Activated CD8-positive, alpha-beta memory T cell treated with anti-CD3 and anti-CD28 coated beads, Interleukin-2, amount 10 ng/mL, durations not matched to agents 7 days and 5 days (primary cell): Measurements from ENCODE around the gene PARP8. TPM values are rescaled to one million over a fixed set of nuclear protein-coding genes. Genes with fewer than 3 reads are reported as not detected.

ENCODE experiments used
- ATAC-seq: fragments of 150-1000 bp; cut with Tn5 transposase; one replicate; pipeline ENCODE4 v1.10.0; 2021; ENCODE audit warnings: moderate library complexity
- CTCF ChIA-PET: fragments of 350-600 bp; sonication (Branson Sonifier 250); formaldehyde crosslinking; loops from one replicate; lab custom pipeline; 2021; ENCODE audit warnings: antibody characterized with exemption; lab: Charles Lee
- DNase-seq: peaks from one replicate; pipeline ENCODE4 v3.0.0-alpha.2; 2020
- H3K27ac Mint-ChIP-seq: one replicate; pipeline ENCODE4 v1.8.0; 2021; ENCODE audit warnings: mild to moderate bottlenecking, mixed read lengths
- H3K27me3 Mint-ChIP-seq: one replicate; pipeline ENCODE4 v1.8.0; 2021; ENCODE audit warnings: mixed read lengths
- H3K36me3 Mint-ChIP-seq: one replicate; pipeline ENCODE4 v1.8.0; 2021; ENCODE audit warnings: mild to moderate bottlenecking, mixed read lengths
- H3K4me1 Mint-ChIP-seq: one replicate; pipeline ENCODE4 v1.8.0; 2021; ENCODE audit warnings: mixed read lengths
- H3K4me3 Mint-ChIP-seq: one replicate; pipeline ENCODE4 v1.8.0; 2021; ENCODE audit warnings: mild to moderate bottlenecking, moderate library complexity, mixed read lengths
- H3K9me3 Mint-ChIP-seq: one replicate; pipeline ENCODE4 v1.8.0; 2022; ENCODE audit warnings: low read depth, mixed read lengths
- total RNA-seq, 2 experiments: library from RNA; stranded (reverse); gene quantifications; one replicate each; pipeline ENCODE4 v1.2.3, GENCODE V29; 2021

Gene PARP8
- total RNA-seq, 2 experiments from 2014 or later = 79.8 to 128 TPM

DNA sequence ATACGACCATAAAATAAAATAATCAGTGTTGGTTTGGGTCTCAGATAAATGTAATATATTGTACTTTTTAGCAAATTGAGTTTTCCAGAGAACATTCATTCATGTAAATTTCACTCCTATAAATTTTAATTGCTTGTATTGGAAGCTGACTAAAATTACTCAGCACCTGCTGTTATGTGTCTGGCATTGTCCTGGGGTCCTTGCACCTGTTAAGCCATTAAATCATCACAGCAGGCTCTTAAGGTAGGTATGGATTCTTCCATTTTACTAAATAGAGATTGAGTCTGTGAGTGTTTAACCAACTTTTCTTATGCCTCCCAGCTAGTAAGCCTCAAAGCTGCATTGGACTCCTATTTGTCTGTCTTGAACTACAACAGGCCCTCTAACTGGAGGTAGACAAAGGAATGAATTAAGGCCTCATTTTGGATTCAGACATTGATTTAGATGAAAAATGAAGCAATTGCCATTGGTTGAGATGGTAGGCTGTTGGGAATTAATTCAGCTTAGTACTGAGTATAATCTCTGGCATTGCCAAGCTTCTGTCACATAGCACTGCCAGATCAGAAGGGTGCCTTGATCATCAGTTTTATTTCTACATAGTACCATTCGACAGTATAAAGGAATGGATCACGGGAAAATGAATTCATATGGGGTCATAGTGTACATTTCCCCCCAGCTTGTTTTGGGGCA lies 78.9 kb downstream of the PARP8 start:
- Mint-ChIP-seq H3K4me1 (peaks cover 66% of the 10 kb centered on the region), H3K36me3 (peaks cover 19% of the 10 kb centered on the region), H3K4me3 (peak overlapping the region; percentile 82), H3K27ac (peak overlapping the region; percentile 83), H3K27me3 (no peaks in the 10 kb centered on the region), H3K9me3 (peaks cover 2% of the 10 kb centered on the region)
- no peak for DNase-seq
- CTCF ChIA-PET = interaction anchor here (0.6 kb wide), 1 partner anchor 73 kb away, joined by 4 read pairs; no protein-coding TSS in a partner anchor
- ATAC-seq = no peak

DNA sequence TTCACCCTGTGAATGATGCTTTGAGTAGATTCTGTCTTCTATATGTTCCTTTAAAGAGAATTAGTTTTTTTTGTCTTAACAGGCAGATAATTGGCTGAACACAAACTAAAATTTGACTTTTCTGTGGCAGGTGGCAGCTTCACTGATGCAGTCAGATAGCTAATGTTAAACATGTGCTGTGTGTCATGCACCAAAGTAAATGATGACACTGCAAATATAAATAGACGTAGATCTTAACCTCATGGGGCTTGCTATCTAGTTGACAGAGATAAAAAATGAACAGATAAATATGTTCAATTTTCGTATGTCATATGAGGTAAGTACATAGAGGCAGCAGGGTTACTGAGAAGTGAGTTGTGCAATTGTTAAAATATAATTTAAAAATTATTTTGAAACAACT lies 82.7 kb downstream of the PARP8 start:
- peaks cover 22% of the 10 kb centered on the region for H3K36me3 Mint-ChIP-seq
- no peak for DNase-seq
- no peak for ATAC-seq
- CTCF ChIA-PET = interaction anchor here (1.4 kb wide), 2 partner anchors 39 to 308 kb away, joined by 3 read pairs; partner anchors contain the start of gene EMB
- peaks cover 56% of the 10 kb centered on the region for H3K4me1 Mint-ChIP-seq
- peaks cover 2% of the 10 kb centered on the region for H3K9me3 Mint-ChIP-seq
- no peaks in the 10 kb centered on the region for H3K27me3 Mint-ChIP-seq
- H3K27ac Mint-ChIP-seq = peak overlapping the region; percentile 75
- H3K4me3 Mint-ChIP-seq = peak overlapping the region; percentile 6

DNA sequence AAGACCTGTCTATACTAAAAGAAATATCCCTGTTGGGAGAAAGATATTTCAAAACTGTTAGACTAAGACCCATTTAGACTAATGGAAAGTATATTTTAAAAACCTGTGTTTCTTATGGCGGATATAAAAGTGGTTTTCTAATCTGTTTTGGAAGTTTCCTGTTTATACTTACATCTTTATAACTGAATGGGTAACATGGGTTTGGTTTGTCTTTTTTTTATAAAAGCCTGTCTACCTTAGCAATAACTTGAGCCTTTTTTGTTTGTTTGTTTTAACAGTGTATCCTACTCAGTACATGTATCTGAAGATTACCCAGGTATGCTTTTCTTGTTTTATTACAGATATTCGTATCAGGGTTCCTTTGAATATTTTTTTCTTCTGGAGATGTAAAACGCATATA lies 83.4 kb downstream of the PARP8 start:
- CTCF ChIA-PET = no interaction called here
- peaks cover 23% of the 10 kb centered on the region for H3K36me3 Mint-ChIP-seq
- no peaks in the 10 kb centered on the region for H3K27me3 Mint-ChIP-seq
- no peak for ATAC-seq
- peak overlapping the region; percentile 28 for H3K4me3 Mint-ChIP-seq
- peaks cover 2% of the 10 kb centered on the region for H3K9me3 Mint-ChIP-seq
- H3K27ac Mint-ChIP-seq = peak overlapping the region; percentile 80
- H3K4me1 Mint-ChIP-seq = peaks cover 51% of the 10 kb centered on the region
- no peak for DNase-seq

DNA sequence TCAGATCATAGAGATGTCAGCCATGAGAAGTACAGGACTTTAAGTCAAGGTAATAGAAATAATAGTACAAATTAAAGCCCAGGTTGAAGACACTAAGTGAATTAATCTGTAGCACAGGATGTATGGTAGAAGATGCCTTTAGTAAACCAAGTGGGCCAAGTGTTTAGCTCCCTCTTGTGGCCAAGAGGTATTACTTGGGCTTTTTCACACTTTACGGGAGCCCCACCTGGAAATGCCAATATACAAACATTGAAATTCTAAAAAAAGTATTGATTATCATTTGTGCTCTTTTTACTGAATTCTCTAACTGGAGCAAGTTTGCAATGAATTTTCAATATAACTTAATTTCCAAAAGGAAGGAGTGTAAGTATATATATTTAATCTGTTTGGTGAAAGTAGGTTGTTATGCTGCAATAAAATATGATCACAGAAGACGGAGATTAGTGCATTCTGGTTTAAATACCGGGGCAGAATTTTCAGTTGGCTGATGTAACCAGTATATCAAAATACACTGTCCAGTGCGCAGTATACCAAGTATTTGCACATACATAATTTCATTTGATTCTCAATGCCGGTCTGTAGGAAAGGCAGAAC lies 84.7 kb downstream of the PARP8 start:
- ATAC-seq = peak; percentile 94
- Mint-ChIP-seq H3K4me1 (peaks cover 41% of the 10 kb centered on the region), H3K27ac (peak overlapping the region; percentile 70), H3K36me3 (peaks cover 25% of the 10 kb centered on the region), H3K4me3 (no peak overlapping the region), H3K9me3 (peaks cover 2% of the 10 kb centered on the region), H3K27me3 (no peaks in the 10 kb centered on the region)
- CTCF ChIA-PET = interaction anchor here (0.9 to 2.5 kb wide), 6 partner anchors 9 to 310 kb away, joined by 3 to 8 read pairs (median 5); partner anchors contain the start of gene EMB
- peak; percentile 64 for DNase-seq

DNA sequence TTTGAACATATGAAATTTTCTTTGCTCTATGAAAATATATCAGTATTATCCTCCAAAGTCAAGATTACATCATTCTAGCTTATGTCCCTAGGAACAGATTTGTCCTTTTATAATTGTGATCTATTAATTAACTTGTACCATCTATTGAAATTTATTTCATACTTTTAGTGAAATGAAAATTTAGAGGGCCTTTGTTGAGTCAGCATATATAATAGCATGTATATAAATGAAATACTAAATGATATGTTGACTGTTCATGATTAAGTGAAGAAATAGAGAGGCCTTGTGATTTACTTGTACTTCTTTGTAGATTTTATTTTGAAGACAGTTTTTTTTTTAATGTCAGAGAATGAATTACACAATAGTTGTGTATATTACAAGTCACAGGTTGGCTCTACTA lies 86.4 kb downstream of the PARP8 start:
- ATAC-seq (no peak), DNase-seq (no peak)
- CTCF ChIA-PET = interaction anchor here (1.1 to 2.5 kb wide), 3 partner anchors 31 to 312 kb away, joined by 3 to 8 read pairs (median 8); partner anchors contain the start of gene EMB
- peaks cover 29% of the 10 kb centered on the region for H3K36me3 Mint-ChIP-seq
- H3K9me3 Mint-ChIP-seq = no peaks in the 10 kb centered on the region
- no peaks in the 10 kb centered on the region for H3K27me3 Mint-ChIP-seq
- no peak overlapping the region for H3K4me3 Mint-ChIP-seq
- H3K27ac Mint-ChIP-seq = no peak overlapping the region
- peaks cover 34% of the 10 kb centered on the region for H3K4me1 Mint-ChIP-seq

DNA sequence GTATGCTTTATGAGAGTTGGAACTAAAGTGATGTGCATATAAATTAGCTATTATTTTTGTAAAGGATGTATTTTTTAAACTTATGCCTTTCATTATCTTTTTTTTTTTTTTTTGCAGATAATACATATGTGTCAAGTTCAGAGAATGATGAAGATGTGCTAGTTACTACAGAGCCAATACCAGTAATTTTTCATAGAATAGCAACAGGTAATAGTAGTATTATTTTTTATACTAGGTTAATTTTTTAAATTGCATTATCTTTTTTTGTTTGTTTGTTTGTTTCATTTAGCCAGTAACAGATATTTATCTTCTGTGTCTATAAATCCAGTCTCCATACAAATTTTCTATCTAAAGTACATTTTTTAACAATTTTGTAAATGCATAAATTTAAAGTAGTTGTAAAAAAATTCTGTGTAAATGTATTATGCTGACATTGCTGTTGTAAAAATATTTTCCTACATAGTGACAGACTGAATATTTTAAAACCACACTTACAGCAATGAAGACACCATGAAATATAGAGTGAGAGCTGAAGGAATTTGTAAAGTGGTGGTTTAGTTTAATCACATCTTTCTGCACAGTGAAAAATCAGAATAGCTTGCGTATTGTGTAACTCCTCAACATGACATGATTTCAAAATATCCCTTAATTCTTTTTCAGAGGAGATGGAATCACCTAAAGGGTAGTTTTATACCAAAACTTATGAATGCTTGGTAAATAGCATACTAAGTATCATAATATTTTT lies 93.3 kb downstream of the PARP8 start:
- no peaks in the 10 kb centered on the region for H3K27me3 Mint-ChIP-seq
- H3K4me3 Mint-ChIP-seq = no peak overlapping the region
- no peak for DNase-seq
- no peak overlapping the region for H3K27ac Mint-ChIP-seq
- H3K4me1 Mint-ChIP-seq = peaks cover 2% of the 10 kb centered on the region
- ATAC-seq = no peak
- CTCF ChIA-PET = no interaction called here
- no peaks in the 10 kb centered on the region for H3K9me3 Mint-ChIP-seq
- H3K36me3 Mint-ChIP-seq = peaks cover 46% of the 10 kb centered on the region

DNA sequence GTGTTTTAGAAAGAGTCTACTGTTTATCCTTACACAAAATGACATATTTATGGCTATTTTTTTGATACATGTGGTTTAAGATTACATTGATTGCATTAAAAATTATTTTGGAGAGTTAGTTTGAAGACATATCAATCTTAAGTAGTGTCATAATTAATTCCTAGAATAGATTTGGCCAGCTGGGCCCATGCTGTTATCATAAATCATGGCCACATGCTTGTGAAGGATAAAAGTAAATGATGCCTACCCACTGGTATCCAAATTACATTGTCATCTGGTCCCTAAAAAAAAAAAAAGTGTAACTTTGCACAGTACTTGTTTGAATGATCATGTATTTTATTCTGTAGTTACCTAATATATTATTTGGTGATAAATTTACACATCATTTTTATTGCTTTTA lies 96.9 kb downstream of the PARP8 start:
- Mint-ChIP-seq H3K4me1 (peaks cover 14% of the 10 kb centered on the region), H3K36me3 (peaks cover 44% of the 10 kb centered on the region), H3K4me3 (no peak overlapping the region), H3K27ac (no peak overlapping the region), H3K9me3 (no peaks in the 10 kb centered on the region), H3K27me3 (no peaks in the 10 kb centered on the region)
- ATAC-seq = no peak
- DNase-seq = no peak
- CTCF ChIA-PET = no interaction called here

DNA sequence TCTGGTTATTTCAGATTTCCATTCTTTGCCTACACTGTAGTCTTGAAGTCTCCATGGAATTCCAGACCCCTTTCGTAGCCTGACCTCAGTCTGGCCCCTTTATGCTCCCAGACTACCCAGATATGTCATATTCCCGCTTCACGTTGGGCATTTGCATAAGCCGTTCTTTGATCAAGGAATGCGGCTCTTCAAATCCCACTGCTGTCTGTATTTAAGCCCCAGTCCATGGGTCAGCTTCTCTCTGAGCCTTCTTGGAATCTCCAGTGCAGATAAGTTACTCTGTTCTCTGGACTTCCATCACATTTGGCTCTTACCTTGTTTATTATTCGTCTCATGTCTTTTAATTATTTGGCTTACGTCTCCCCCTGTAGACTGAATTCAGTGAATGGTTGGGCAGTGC lies 97.4 kb downstream of the PARP8 start:
- Mint-ChIP-seq H3K9me3 (no peaks in the 10 kb centered on the region), H3K4me1 (peaks cover 18% of the 10 kb centered on the region), H3K27me3 (no peaks in the 10 kb centered on the region), H3K4me3 (no peak overlapping the region), H3K27ac (no peak overlapping the region), H3K36me3 (peaks cover 49% of the 10 kb centered on the region)
- ATAC-seq (no peak), DNase-seq (no peak)
- CTCF ChIA-PET = interaction anchor here (0.8 kb wide), 1 partner anchor 13 kb away, joined by 3 read pairs; no protein-coding TSS in a partner anchor

DNA sequence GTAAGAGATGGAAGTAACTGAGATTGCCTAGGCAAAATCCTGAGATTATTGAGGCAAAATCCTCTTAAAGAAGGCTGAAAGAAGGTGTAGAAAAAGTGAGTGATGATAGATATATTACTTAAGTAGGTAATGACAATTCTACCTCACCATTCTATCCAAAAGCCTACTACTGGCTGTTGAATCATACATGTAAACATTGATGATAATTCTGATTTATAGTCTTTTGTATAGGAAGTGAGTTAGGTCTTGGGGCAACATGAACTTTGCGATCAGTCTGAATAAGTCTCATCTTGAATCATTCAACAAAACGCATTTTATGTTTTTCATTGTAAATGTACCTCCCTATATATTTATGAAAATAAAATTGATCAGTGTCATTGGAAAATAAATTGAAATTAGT lies 99.6 kb downstream of the PARP8 start:
- no peaks in the 10 kb centered on the region for H3K27me3 Mint-ChIP-seq
- no peak overlapping the region for H3K27ac Mint-ChIP-seq
- DNase-seq (no peak), ATAC-seq (no peak)
- H3K36me3 Mint-ChIP-seq = peaks cover 54% of the 10 kb centered on the region
- CTCF ChIA-PET = no interaction called here
- no peak overlapping the region for H3K4me3 Mint-ChIP-seq
- peaks cover 21% of the 10 kb centered on the region for H3K4me1 Mint-ChIP-seq
- H3K9me3 Mint-ChIP-seq = no peaks in the 10 kb centered on the region

DNA sequence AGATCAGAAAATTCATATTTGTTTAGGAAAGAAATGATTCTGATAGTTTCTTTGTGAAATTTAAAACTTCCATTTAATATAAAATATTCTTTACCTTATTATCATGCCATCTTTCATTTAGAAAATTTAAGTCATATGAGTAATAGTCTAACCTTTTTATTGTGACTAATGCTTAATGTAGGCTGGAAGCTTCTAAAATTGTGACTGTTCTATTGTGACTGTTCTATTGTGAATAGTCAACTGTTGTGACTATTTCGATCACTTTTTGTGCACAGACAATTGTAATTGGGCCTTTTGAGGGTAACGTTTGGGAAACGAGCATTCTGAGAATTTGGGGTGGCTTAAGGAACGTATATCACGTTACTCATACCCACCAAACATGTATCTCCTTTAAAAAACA lies 100.0 kb downstream of the PARP8 start:
- peaks cover 21% of the 10 kb centered on the region for H3K4me1 Mint-ChIP-seq
- ATAC-seq = no peak
- peaks cover 54% of the 10 kb centered on the region for H3K36me3 Mint-ChIP-seq
- H3K4me3 Mint-ChIP-seq = no peak overlapping the region
- H3K9me3 Mint-ChIP-seq = no peaks in the 10 kb centered on the region
- CTCF ChIA-PET = no interaction called here
- no peaks in the 10 kb centered on the region for H3K27me3 Mint-ChIP-seq
- no peak for DNase-seq
- no peak overlapping the region for H3K27ac Mint-ChIP-seq

DNA sequence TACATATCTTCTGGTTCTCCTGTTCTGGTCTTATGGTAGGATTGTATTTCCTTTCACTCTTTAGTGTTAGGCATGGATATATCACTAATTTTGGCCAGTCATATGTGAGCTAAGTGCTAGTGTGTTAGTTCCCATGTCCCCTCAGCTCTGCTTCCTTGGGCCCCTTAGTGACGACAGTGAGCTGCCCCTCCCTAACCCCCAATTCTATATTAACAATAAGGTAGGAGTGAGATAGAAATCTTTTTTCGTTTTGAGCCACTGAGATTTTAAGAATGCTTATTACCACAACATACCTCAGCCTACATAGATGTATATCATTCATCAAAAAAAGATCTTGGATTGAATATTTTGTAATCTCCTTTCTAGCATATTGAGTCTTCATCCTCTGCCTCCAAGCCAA lies 100.5 kb downstream of the PARP8 start:
- Mint-ChIP-seq H3K4me1 (peaks cover 21% of the 10 kb centered on the region), H3K36me3 (peaks cover 57% of the 10 kb centered on the region), H3K4me3 (no peak overlapping the region), H3K27me3 (no peaks in the 10 kb centered on the region), H3K9me3 (peaks cover 2% of the 10 kb centered on the region), H3K27ac (no peak overlapping the region)
- CTCF ChIA-PET = no interaction called here
- DNase-seq = no peak
- no peak for ATAC-seq

DNA sequence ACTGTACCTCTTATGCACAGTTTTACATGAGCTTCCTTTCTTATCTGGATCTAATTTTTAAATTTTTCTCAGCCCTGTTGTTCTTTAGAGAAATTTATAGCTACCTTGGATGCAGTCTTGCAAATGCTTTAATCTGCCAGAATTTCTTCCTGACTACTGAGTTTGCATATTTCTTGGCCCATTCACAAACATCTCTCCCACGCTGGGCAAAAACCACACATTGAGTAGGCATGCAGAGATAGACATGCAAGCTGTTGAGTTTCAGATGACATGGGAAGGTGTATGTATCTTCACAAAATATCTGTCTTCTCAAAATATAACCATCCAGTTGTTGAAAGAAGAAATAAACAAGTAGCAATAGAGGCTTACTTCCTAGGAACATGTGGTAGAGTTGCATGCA lies 101.2 kb downstream of the PARP8 start:
- H3K4me1 Mint-ChIP-seq = peaks cover 21% of the 10 kb centered on the region
- H3K9me3 Mint-ChIP-seq = peaks cover 3% of the 10 kb centered on the region
- peaks cover 59% of the 10 kb centered on the region for H3K36me3 Mint-ChIP-seq
- no peak overlapping the region for H3K27ac Mint-ChIP-seq
- CTCF ChIA-PET = no interaction called here
- no peaks in the 10 kb centered on the region for H3K27me3 Mint-ChIP-seq
- ATAC-seq (no peak), DNase-seq (no peak)
- H3K4me3 Mint-ChIP-seq = no peak overlapping the region

DNA sequence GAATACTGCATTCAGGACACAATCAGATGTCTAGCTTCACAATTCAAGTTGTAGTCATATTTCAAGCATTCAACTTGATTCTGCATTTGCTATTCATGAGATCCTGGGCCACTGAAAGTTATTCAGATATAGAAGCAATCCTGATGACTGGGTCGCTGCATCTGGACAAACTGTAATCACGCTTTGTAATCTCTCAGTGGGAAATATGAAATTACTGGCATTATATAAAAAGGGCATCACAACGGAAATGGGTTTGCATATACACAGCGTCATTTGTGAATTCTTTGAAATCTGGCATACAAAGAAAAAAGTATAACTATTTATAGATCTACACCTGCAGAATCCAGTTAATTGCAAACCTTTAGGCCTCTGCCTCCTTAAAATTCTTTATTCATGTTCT lies 102.2 kb downstream of the PARP8 start:
- H3K27ac Mint-ChIP-seq = no peak overlapping the region
- no peak for ATAC-seq
- H3K4me3 Mint-ChIP-seq = no peak overlapping the region

More for the DNA sequence above, 102.2 kb downstream of the PARP8 start:
- Mint-ChIP-seq H3K4me1 (peaks cover 21% of the 10 kb centered on the region), H3K27me3 (no peaks in the 10 kb centered on the region), H3K36me3 (peaks cover 63% of the 10 kb centered on the region), H3K9me3 (peaks cover 8% of the 10 kb centered on the region)
- CTCF ChIA-PET = no interaction called here
- no peak for DNase-seq
